ENCODE data around the gene ZNF593. TPM values are rescaled to one million over a fixed set of nuclear protein-coding genes. Genes with fewer than 3 reads are reported as not detected.

ZNF593 gene
- total and polyA plus RNA-seq, 2 of the 13 experiments (the other 11 are each of a cell fraction or from before 2014, with no cell fraction given) = 37.3 to 55.8 TPM

DNA sequence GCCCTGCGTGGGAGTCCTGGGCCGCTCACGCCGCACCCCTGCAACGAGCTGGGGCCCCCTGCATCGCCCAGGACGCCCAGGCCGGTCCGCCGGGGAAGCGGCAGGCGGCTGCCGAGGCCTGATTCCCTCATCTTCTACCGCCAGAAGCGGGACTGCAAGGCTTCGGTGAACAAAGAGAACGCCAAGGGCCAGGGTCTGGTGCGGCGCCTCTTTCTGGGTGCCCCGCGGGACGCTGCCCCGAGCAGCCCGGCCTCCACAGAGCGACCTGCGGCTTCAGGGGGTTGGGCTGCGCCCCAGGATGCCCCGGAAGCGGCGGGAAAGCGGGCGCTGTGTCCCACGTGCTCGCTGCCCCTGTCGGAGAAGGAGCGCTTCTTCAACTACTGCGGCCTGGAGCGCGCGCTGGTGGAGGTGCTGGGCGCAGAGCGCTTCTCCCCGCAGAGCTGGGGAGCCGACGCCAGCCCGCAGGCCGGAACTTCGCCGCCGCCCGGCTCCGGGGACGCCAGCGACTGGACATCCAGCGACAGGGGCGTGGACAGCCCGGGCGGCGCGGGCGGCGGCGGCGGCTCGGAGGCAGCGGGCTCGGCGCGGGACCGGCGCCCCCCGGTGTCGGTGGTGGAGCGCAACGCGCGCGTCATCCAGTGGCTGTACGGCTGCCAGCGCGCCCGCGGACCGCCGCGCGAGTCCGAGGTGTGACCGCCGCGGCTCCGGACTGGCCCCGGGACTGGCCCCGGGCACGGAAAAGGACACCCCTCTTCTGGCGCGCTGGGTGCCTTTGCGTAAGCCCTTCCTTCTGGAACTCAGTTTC is 8.1 kb upstream of the ZNF593 start (continued):
- TF ChIP-seq CBX2 (IDR thresholded peaks at IDR 0.05; ENCODE audit: low read depth, low read length) (no peak), CBX2 (CRISPR knock-in tag; IDR thresholded peaks at IDR 0.05; ENCODE audit: low read depth) (no peak), ESRRA (CRISPR knock-in tag; IDR thresholded peaks at IDR 0.05; ENCODE audit: low read depth) (no peak), YY1 (IDR thresholded peaks at IDR 0.05; ENCODE audit: insufficient read depth, insufficient replicate concordance, low read depth, low read length) (no peak), ELF4 (CRISPR knock-in tag; IDR thresholded peaks at IDR 0.05; ENCODE audit: borderline replicate concordance) (no peak), ZNF430 (CRISPR knock-in tag; IDR thresholded peaks at IDR 0.05) (0 out of 2 replicates have a peak, but pooled peaks have one; percentile 48), YEATS2 (CRISPR knock-in tag; IDR thresholded peaks at IDR 0.05; ENCODE audit: borderline replicate concordance) (no peak), ZNF776 (CRISPR knock-in tag; IDR thresholded peaks at IDR 0.05) (peak; percentile 68; the same call in 1 of the 2 replicates), CHCHD3 (CRISPR knock-in tag; IDR thresholded peaks at IDR 0.05) (no peak), ZKSCAN5 (CRISPR knock-in tag; IDR thresholded peaks at IDR 0.05) (no peak), ARNT2 (CRISPR knock-in tag; IDR thresholded peaks at IDR 0.05; ENCODE audit: low read depth) (peak; percentile 57; the same call in 1 of the 2 replicates), ZSCAN31 (CRISPR knock-in tag; IDR thresholded peaks at IDR 0.05; ENCODE audit: low read depth) (0 out of 2 replicates have a peak, but pooled peaks have one; percentile 34), ETV5 (CRISPR knock-in tag; IDR thresholded peaks at IDR 0.05; ENCODE audit: borderline replicate concordance) (peak; percentile 15; the same call in 1 of the 2 replicates)
- TF ChIP-seq, protein P1, sequence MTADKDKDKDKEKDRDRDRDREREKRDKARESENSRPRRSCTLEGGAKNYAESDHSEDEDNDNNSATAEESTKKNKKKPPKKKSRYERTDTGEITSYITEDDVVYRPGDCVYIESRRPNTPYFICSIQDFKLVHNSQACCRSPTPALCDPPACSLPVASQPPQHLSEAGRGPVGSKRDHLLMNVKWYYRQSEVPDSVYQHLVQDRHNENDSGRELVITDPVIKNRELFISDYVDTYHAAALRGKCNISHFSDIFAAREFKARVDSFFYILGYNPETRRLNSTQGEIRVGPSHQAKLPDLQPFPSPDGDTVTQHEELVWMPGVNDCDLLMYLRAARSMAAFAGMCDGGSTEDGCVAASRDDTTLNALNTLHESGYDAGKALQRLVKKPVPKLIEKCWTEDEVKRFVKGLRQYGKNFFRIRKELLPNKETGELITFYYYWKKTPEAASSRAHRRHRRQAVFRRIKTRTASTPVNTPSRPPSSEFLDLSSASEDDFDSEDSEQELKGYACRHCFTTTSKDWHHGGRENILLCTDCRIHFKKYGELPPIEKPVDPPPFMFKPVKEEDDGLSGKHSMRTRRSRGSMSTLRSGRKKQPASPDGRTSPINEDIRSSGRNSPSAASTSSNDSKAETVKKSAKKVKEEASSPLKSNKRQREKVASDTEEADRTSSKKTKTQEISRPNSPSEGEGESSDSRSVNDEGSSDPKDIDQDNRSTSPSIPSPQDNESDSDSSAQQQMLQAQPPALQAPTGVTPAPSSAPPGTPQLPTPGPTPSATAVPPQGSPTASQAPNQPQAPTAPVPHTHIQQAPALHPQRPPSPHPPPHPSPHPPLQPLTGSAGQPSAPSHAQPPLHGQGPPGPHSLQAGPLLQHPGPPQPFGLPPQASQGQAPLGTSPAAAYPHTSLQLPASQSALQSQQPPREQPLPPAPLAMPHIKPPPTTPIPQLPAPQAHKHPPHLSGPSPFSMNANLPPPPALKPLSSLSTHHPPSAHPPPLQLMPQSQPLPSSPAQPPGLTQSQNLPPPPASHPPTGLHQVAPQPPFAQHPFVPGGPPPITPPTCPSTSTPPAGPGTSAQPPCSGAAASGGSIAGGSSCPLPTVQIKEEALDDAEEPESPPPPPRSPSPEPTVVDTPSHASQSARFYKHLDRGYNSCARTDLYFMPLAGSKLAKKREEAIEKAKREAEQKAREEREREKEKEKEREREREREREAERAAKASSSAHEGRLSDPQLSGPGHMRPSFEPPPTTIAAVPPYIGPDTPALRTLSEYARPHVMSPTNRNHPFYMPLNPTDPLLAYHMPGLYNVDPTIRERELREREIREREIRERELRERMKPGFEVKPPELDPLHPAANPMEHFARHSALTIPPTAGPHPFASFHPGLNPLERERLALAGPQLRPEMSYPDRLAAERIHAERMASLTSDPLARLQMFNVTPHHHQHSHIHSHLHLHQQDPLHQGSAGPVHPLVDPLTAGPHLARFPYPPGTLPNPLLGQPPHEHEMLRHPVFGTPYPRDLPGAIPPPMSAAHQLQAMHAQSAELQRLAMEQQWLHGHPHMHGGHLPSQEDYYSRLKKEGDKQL (CRISPR knock-in tag; IDR thresholded peaks at IDR 0.05; ENCODE audit: low read depth) = no peak
- TF ChIP-seq, protein P2, sequence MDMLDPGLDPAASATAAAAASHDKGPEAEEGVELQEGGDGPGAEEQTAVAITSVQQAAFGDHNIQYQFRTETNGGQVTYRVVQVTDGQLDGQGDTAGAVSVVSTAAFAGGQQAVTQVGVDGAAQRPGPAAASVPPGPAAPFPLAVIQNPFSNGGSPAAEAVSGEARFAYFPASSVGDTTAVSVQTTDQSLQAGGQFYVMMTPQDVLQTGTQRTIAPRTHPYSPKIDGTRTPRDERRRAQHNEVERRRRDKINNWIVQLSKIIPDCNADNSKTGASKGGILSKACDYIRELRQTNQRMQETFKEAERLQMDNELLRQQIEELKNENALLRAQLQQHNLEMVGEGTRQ (IDR thresholded peaks at IDR 0.05; ENCODE audit: low read depth, low read length) = no peak
- TF ChIP-seq, protein P2 (CRISPR knock-in tag; IDR thresholded peaks at IDR 0.05; ENCODE audit: borderline replicate concordance) = 0 out of 2 replicates have a peak, but pooled peaks have one; percentile 26
- TF ChIP-seq, protein P3, sequence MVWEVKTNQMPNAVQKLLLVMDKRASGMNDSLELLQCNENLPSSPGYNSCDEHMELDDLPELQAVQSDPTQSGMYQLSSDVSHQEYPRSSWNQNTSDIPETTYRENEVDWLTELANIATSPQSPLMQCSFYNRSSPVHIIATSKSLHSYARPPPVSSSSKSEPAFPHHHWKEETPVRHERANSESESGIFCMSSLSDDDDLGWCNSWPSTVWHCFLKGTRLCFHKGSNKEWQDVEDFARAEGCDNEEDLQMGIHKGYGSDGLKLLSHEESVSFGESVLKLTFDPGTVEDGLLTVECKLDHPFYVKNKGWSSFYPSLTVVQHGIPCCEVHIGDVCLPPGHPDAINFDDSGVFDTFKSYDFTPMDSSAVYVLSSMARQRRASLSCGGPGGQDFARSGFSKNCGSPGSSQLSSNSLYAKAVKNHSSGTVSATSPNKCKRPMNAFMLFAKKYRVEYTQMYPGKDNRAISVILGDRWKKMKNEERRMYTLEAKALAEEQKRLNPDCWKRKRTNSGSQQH (CRISPR knock-in tag; IDR thresholded peaks at IDR 0.05; ENCODE audit: low read depth) = no peak
- TF ChIP-seq, protein P4, sequence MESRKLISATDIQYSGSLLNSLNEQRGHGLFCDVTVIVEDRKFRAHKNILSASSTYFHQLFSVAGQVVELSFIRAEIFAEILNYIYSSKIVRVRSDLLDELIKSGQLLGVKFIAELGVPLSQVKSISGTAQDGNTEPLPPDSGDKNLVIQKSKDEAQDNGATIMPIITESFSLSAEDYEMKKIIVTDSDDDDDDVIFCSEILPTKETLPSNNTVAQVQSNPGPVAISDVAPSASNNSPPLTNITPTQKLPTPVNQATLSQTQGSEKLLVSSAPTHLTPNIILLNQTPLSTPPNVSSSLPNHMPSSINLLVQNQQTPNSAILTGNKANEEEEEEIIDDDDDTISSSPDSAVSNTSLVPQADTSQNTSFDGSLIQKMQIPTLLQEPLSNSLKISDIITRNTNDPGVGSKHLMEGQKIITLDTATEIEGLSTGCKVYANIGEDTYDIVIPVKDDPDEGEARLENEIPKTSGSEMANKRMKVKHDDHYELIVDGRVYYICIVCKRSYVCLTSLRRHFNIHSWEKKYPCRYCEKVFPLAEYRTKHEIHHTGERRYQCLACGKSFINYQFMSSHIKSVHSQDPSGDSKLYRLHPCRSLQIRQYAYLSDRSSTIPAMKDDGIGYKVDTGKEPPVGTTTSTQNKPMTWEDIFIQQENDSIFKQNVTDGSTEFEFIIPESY (CRISPR knock-in tag; IDR thresholded peaks at IDR 0.05) = peak; percentile 71
